ENCODE measurements around the gene RPL5.

GRCh38 chr1:92797961-92798360 is 33.9 kb upstream of the RPL5 start:
- TF ChIP-seq CTCF (IDR thresholded peaks at IDR 0.05; ENCODE audit: poor library complexity, severe bottlenecking) (no peak), EZH2 (IDR thresholded peaks at IDR 0.05; ENCODE audit: borderline replicate concordance, insufficient read depth, low read length, poor library complexity, severe bottlenecking) (no peak)

Measured in neural cell (in vitro differentiated cells).